GM18511 (cell line): ENCODE data around the gene ZNF397.
"Not testable (repeated sequence)": the region's sequence is repeated elsewhere in the genome, so short reads cannot be mapped to it uniquely, and the experiment has no call there.

Experiments used
- ATAC-seq: cut with Tn5 transposase; IDR thresholded peaks from one replicate; pipeline ENCODE4 v1.9.1; 2021; ENCODE audit warnings: mild to moderate bottlenecking, moderate library complexity; ENCODE audit not compliant: unreplicated experiment

ZNF397 gene

GRCh38 chr18:35240664-35241447 lies at the start of gene ZNF397:
ZNF397 (plus strand) TSS chr18:35241034; CDS start chr18:35242471, 1,437 bp downstream.
- ATAC-seq: peak; percentile 99

GRCh38 chr18:35191698-35192025 lies 49.2 kb upstream of the ZNF397 start:
- no peak for ATAC-seq

GRCh38 chr18:35192415-35192814 lies 48.4 kb upstream of the ZNF397 start:
- ATAC-seq: no peak

- ATAC-seq: no peak
Observed at GRCh38 chr18:35193316-35193715, 47.5 kb upstream of the ZNF397 start.

DNA sequence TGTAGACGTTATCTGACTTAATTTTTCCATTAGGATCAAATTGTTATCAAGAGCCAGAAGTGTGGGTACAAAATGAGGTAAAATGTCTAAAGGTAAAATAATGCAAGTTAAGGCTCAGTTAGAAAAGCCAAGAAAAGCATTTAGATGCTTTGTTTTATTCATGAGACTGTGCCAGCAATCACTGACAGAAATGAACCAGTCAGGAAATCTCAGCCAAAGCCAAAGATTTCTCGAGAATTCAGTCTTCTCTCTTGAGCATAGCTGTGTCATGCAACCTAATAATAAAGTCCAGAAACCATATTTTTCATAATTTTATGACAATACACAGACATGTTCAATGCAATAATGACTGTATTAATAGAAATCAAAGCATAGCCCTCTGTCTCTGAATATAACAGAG lies 43.5 kb upstream of the ZNF397 start:
- ATAC-seq: no peak

GRCh38 chr18:35201256-35201931 lies 39.4 kb upstream of the ZNF397 start:
- ATAC-seq: no peak

DNA sequence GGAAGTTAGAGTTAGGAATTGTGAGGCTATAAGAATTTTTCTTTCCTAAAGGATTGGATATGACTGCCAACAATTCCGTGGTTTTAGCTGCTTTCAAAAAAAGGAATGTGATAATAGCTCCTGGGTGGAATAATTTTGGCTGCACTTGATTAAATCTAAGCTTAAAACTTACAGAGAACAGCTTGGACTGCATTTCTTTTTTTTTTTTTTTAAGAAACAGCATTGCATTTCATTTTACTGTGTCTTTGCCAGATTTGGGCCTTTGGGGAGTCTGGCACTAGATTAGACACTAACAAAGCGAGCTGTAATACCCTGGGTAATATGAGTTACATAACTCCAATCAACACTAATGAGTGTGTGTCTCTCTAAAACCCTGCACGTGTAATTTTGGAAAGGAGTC lies 37.8 kb upstream of the ZNF397 start:
- ATAC-seq: no peak

GRCh38 chr18:35205199-35205712 lies 35.6 kb upstream of the ZNF397 start:
- ATAC-seq: no peak

GRCh38 chr18:35205746-35206458 lies 34.9 kb upstream of the ZNF397 start:
- not testable (repeated sequence) for ATAC-seq

GRCh38 chr18:35215026-35215425 lies 25.8 kb upstream of the ZNF397 start:
- ATAC-seq: no peak

DNA sequence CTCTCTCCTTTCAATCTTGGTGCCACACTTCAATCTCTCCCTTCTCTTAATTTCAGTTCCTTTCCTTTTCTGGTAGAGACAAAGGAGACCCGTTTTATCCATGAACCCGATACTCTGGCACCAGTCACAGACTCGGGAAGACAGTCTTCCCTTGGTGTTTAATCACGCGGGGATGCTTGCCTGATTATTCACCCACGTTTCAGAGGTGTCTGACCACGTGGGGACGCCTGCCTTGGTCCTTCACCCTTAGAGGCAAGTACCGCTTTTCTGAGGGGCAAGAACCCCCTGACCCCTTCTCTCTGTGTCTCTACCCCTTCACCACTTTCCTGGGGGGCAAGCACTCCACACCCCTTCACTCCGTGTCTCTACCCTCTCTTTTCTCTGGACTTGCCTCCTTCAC lies 24.2 kb upstream of the ZNF397 start:
- ATAC-seq: not testable (repeated sequence)

DNA sequence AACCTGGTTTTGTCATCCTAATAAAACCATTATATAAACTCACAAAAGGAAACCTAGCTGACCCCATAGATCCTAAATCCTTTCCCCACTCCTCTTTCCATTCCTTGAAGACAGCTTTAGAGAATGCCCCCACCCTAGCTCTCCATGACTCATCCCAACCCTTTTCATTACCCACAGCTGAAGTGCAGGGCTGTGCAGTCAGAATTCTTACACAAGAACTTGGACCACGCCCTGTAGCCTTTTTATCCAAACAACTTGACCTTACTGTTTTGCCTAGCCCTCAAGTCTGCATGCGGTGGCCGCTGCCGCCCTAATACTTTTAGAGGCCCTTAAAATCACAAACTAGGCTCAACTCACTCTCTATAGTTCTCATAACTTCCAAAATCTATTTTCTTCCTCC lies 21.5 kb upstream of the ZNF397 start:
- ATAC-seq: not testable (repeated sequence)

- ATAC-seq: no peak
Observed at GRCh38 chr18:35220424-35220823, 20.4 kb upstream of the ZNF397 start.

DNA sequence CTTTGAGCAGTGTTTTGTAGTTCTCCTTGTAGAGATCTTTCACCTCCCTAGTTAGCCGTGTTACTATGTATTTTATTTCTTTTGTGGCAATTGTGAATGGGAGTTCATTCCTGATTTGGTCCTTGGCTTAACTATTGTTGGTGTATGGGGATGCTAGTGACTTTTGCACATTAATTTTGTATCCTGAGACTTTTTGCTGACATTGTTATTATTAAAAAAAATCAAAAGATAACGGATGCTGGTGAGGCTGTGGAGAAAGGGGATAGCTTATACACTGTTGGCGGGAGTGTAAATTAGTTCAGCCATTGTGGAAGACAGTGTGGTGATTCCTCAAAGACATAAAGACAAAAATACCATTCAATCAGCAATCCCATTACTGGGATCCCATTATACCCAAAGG lies 17.0 kb upstream of the ZNF397 start:
- no peak for ATAC-seq

DNA sequence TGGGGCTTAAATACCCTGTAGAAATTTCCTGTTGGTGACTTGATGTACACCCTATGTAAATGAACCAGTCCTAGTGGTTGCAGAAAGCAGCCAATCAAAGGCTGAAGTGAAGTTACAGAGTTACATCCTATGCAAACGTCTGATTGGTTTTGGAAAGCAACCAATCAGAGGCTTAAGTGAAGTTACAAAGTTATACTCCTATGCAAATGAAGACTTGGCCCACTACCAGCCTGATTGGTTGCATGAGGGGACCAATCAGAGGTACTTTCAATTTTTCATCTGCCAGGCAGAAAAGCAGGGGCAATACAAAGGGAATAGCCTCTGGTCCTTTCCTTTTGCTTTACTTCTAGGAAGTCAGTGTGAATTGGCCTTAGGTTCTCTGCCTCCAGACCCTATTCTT lies 13.6 kb upstream of the ZNF397 start:
- ATAC-seq: no peak

DNA sequence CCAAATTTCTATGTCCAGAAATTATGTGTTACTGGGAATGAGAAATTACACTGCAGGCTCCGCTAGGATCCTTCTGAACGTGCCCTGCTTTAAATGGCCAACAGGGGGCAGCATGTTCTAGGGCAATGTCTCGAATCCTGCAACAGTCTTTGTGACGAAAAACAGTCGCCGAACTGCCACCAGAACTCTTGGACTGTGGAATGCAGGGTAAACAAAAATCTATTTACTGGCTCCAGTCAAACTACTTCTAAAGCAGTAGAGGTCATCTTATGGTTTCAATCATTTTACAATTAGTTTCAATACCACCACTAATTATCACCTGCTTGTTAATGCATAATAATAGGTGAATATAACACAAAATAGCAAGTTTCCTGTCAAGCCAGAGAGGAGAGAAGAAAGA lies 9.8 kb upstream of the ZNF397 start:
- peak; percentile 97 for ATAC-seq

DNA sequence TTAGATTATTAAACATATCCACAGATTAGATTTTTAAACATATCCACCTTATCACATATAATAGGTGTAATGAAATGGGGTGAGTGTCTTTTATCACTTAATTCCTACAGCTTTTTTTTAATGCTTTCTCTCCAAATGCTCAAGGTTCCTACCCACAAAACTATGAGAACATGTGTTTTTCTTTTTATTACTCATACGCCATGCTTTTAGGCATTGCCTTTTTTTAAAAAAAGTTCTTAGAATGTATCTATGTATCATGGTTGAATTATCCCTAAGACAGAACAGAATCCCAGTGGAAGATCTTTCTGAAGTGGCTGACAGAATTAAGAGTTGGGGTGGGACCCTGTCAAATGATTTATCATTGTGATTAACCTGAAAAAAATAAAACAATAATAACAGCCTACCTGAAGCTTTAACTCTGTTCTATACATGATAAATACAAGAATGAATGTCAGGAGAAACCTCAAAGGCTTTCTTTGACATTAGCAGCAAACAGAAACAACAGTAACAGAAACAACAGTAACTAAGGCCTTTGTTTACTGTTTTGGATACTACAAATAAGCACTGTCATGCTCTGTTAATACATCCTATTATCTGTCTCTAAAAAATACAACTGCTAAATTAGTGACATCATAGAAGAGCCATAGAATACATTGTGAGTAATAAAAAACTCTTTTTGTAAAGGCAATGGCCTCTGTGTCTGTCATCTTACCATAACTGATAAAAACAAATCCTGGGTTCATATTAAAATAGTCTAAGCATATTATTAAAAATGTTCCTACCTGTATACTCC lies 4.1 kb upstream of the ZNF397 start:
- no peak for ATAC-seq

- no peak for ATAC-seq
Observed at GRCh38 chr18:35239314-35239713, 1.5 kb upstream of the ZNF397 start.

DNA sequence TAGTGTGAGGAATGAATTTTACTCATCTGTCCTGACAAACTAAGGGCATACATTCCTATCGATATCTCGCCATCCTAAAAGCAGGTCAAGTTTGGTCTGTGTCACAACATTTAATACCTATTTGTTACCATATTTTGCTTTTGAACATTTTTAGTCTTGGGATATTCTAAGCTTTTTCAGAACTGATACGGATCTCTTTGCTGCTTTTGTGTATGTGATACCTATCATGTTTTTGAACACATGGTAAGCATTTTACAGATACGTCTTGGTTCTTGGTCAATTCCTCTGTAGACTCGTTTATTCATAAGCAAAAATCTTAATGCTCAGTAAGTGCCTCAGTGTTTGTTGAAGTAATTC lies 592 bp downstream of the ZNF397 start:
- ATAC-seq: peak; percentile 3

GRCh38 chr18:35242426-35242825 lies 1.6 kb downstream of the ZNF397 start:
- ATAC-seq: no peak

- no peak for ATAC-seq
Observed at GRCh38 chr18:35244671-35245070, 3.8 kb downstream of the ZNF397 start.
